GM12878 (cell line): ENCODE data around the gene SCTR. TPM values are rescaled to one million over a fixed set of nuclear protein-coding genes. Genes with fewer than 3 reads are reported as not detected.

Experiments used
- CEBPB ChIP-seq, 2 experiments: fragments of 150-350 bp in 1 of 2; IDR thresholded peaks; 2 replicates each; pipeline ENCODE4 v1.6.1; 2012 to 2014; ENCODE audit warnings: low read depth in 2 of 2, low read length in 2 of 2, borderline replicate concordance in 1 of 2, inconsistent platforms in 1 of 2
- EGR1 ChIP-seq, 2 experiments: IDR thresholded peaks; 1 replicate in 1 of 2; 2 replicates in 1 of 2; pipeline ENCODE4 v1.6.1; 2011 to 2012; ENCODE audit warnings: low read depth in 2 of 2, low read length in 2 of 2, borderline replicate concordance in 1 of 2, mild to moderate bottlenecking in 1 of 2, moderate library complexity in 1 of 2
- NBN ChIP-seq: fragments of 450-650 bp; IDR thresholded peaks from 2 replicates; pipeline ENCODE4 v1.6.1; 2016
- POLR2AphosphoS5 ChIP-seq: IDR thresholded peaks from 2 replicates; pipeline ENCODE4 v1.6.1; 2011; ENCODE audit warnings: mild to moderate bottlenecking, low read length, inconsistent platforms
- RAD51 ChIP-seq: fragments of 450-650 bp; IDR thresholded peaks from 2 replicates; pipeline ENCODE4 v1.6.1; 2016; ENCODE audit warnings: moderate library complexity, mild to moderate bottlenecking, inconsistent platforms
- SMC3 ChIP-seq: IDR thresholded peaks from 2 replicates; pipeline ENCODE4 v1.6.1; 2011; ENCODE audit warnings: low read length, improper control_type of control experiment, borderline replicate concordance
- SPI1 ChIP-seq: IDR thresholded peaks from 2 replicates; pipeline ENCODE4 v1.6.1; 2011; ENCODE audit warnings: low read depth, mild to moderate bottlenecking, low read length, moderate library complexity, borderline replicate concordance; ENCODE audit not compliant: insufficient read depth
- SREBF1 ChIP-seq: IDR thresholded peaks from 2 replicates; pipeline ENCODE4 v1.6.1; 2012; ENCODE audit warnings: mild to moderate bottlenecking, low read length
- YBX1 ChIP-seq: fragments of 450-650 bp; IDR thresholded peaks from 2 replicates; pipeline ENCODE4 v1.6.1; 2016; ENCODE audit warnings: antibody characterized with exemption
- polyA plus RNA-seq, 11 experiments: library from polyadenylated mRNA; depleted of rRNA in 4 of 11; unstranded in 6 of 11; stranded (reverse) in 5 of 11; fragments of >200 nt; fragmentation: Nextera tagmentation in 4 of 11; fragmentation: Illumina TruSeq in 1 of 11; extraction: Ambion mirVana in 4 of 11; extraction: Trizol in 1 of 11; gene quantifications; 1 replicate in 1 of 11; 2 replicates in 10 of 11; pipeline versions ENCODE4 v1.2.1 to v1.2.3, GENCODE V29; 2011 to 2016; ENCODE audit warnings: inconsistent platforms in 2 of 11, missing spikeins in 2 of 11, low read depth in 1 of 11
- total RNA-seq, 4 experiments: library from RNA; depleted of rRNA in 3 of 4; stranded (reverse); fragments of >200 nt in 3 of 4; fragmentation: Illumina TruSeq in 1 of 4; extraction: Trizol in 1 of 4; gene quantifications; 2 replicates each; pipeline versions ENCODE4 v1.2.1 to v1.2.3, GENCODE V29; 2013 to 2021
- TF ChIP-seq, protein P1 (sequence below): IDR thresholded peaks from 2 replicates; pipeline ENCODE4 v1.6.1; 2012; ENCODE audit warnings: improper control_type of control experiment, low read depth, low read length; ENCODE audit not compliant: insufficient replicate concordance
- TF ChIP-seq, protein P2 (sequence below): fragments of 450-650 bp; IDR thresholded peaks from 2 replicates; pipeline ENCODE4 v1.6.1; 2017; ENCODE audit warnings: mild to moderate bottlenecking, low read depth, inconsistent platforms; ENCODE audit not compliant: poor library complexity, severe bottlenecking
- TF ChIP-seq, protein P3 (sequence below): fragments of 450-650 bp; formaldehyde crosslinking; IDR thresholded peaks from 2 replicates; pipeline ENCODE4 v1.4.0; 2022; ENCODE audit warnings: mild to moderate bottlenecking, moderate library complexity
- TF ChIP-seq, protein P4 (sequence below), 3 experiments: IDR thresholded peaks in 2 of 3; conservative IDR thresholded peaks in 1 of 3; 2 replicates each; pipeline ENCODE4 v1.5.1; 2011; ENCODE audit warnings: low read depth in 3 of 3, low read length in 3 of 3, mild to moderate bottlenecking in 3 of 3, control low read depth in 2 of 3, moderate library complexity in 2 of 3, inconsistent platforms in 1 of 3, mixed read lengths in 1 of 3; ENCODE audit not compliant: control insufficient read depth in 2 of 3, insufficient read depth in 1 of 3; ENCODE audit errors: extremely low read depth in 1 of 3
- TF ChIP-seq, protein P5 (sequence below): IDR thresholded peaks from 2 replicates; pipeline ENCODE4 v1.6.1; 2011; ENCODE audit warnings: borderline replicate concordance, low read depth, mild to moderate bottlenecking, moderate library complexity, low read length; ENCODE audit not compliant: insufficient read depth, poor library complexity, severe bottlenecking

The SCTR gene
- total and polyA plus RNA-seq, 10 of the 15 experiments (the other 5 are each of a cell fraction or from before 2014, with no cell fraction given) = 0.26 TPM; not detected in 9

DNA sequence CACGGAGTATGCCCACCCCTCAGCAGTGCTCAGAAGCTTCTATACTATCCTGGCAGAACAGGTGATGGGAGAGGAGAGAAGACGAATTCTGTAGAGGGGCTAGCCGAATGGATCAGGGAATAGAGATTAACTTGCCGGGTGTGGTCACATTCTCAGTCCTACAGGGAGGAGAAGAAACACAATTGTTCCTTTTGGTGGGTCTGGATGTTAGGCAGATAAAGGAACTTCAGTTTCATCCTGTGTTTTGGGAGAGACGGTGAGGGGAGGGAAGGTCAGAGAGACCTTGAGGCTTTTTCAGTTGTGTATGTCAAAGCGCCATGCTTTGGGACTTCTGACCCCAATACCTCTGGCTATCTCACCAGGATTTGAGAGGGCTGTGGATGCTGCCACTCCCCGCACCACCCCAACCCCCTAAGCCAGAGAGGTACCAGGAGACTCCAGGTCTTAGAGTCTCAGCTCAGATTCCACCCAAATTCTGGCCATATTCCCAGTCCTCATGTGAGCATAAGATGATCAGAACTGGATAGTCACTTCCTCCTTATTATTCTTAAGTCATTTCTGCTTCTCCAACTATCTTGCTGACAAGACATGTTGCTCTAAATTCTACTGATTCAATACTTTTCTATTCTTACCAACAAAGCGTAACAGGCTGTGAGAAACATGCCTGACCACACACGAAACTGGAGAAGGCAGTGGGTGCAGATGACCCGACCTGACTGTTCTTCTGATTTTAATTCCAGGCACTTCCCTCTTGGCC lies 94.9 kb downstream of the SCTR start (continued):
- TF ChIP-seq, protein P1, sequence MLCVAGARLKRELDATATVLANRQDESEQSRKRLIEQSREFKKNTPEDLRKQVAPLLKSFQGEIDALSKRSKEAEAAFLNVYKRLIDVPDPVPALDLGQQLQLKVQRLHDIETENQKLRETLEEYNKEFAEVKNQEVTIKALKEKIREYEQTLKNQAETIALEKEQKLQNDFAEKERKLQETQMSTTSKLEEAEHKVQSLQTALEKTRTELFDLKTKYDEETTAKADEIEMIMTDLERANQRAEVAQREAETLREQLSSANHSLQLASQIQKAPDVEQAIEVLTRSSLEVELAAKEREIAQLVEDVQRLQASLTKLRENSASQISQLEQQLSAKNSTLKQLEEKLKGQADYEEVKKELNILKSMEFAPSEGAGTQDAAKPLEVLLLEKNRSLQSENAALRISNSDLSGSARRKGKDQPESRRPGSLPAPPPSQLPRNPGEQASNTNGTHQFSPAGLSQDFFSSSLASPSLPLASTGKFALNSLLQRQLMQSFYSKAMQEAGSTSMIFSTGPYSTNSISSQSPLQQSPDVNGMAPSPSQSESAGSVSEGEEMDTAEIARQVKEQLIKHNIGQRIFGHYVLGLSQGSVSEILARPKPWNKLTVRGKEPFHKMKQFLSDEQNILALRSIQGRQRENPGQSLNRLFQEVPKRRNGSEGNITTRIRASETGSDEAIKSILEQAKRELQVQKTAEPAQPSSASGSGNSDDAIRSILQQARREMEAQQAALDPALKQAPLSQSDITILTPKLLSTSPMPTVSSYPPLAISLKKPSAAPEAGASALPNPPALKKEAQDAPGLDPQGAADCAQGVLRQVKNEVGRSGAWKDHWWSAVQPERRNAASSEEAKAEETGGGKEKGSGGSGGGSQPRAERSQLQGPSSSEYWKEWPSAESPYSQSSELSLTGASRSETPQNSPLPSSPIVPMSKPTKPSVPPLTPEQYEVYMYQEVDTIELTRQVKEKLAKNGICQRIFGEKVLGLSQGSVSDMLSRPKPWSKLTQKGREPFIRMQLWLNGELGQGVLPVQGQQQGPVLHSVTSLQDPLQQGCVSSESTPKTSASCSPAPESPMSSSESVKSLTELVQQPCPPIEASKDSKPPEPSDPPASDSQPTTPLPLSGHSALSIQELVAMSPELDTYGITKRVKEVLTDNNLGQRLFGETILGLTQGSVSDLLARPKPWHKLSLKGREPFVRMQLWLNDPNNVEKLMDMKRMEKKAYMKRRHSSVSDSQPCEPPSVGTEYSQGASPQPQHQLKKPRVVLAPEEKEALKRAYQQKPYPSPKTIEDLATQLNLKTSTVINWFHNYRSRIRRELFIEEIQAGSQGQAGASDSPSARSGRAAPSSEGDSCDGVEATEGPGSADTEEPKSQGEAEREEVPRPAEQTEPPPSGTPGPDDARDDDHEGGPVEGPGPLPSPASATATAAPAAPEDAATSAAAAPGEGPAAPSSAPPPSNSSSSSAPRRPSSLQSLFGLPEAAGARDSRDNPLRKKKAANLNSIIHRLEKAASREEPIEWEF = no peak
- TF ChIP-seq, protein P2, sequence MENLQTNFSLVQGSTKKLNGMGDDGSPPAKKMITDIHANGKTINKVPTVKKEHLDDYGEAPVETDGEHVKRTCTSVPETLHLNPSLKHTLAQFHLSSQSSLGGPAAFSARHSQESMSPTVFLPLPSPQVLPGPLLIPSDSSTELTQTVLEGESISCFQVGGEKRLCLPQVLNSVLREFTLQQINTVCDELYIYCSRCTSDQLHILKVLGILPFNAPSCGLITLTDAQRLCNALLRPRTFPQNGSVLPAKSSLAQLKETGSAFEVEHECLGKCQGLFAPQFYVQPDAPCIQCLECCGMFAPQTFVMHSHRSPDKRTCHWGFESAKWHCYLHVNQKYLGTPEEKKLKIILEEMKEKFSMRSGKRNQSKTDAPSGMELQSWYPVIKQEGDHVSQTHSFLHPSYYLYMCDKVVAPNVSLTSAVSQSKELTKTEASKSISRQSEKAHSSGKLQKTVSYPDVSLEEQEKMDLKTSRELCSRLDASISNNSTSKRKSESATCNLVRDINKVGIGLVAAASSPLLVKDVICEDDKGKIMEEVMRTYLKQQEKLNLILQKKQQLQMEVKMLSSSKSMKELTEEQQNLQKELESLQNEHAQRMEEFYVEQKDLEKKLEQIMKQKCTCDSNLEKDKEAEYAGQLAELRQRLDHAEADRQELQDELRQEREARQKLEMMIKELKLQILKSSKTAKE = no peak
- TF ChIP-seq SPI1 = no peak
- no peak for TF ChIP-seq SREBF1
- TF ChIP-seq POLR2AphosphoS5 = no peak
- TF ChIP-seq SMC3 = 0 out of 2 replicates have a peak, but pooled peaks have one; percentile 5
- TF ChIP-seq NBN = no peak
- TF ChIP-seq, protein P3, sequence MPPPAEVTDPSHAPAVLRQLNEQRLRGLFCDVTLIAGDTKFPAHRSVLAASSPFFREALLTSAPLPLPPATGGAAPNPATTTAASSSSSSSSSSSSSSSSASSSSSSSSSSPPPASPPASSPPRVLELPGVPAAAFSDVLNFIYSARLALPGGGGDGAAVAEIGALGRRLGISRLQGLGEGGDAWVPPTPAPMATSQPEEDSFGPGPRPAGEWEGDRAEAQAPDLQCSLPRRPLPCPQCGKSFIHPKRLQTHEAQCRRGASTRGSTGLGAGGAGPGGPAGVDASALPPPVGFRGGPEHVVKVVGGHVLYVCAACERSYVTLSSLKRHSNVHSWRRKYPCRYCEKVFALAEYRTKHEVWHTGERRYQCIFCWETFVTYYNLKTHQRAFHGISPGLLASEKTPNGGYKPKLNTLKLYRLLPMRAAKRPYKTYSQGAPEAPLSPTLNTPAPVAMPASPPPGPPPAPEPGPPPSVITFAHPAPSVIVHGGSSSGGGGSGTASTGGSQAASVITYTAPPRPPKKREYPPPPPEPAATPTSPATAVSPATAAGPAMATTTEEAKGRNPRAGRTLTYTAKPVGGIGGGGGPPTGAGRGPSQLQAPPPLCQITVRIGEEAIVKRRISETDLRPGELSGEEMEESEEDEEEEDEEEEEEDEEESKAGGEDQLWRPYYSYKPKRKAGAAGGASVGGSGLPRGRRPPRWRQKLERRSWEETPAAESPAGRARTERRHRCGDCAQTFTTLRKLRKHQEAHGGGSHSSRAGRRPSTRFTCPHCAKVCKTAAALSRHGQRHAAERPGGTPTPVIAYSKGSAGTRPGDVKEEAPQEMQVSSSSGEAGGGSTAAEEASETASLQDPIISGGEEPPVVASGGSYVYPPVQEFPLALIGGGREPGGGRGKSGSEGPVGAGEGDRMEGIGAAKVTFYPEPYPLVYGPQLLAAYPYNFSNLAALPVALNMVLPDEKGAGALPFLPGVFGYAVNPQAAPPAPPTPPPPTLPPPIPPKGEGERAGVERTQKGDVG (CRISPR knock-in tag) = no peak
- TF ChIP-seq YBX1 = no peak
- no peak for TF ChIP-seq CEBPB (IDR thresholded peaks at IDR 0.05; ENCODE audit: borderline replicate concordance in 1 of 2, low read depth in 2 of 2, low read length in 2 of 2)
- TF ChIP-seq, protein P4, sequence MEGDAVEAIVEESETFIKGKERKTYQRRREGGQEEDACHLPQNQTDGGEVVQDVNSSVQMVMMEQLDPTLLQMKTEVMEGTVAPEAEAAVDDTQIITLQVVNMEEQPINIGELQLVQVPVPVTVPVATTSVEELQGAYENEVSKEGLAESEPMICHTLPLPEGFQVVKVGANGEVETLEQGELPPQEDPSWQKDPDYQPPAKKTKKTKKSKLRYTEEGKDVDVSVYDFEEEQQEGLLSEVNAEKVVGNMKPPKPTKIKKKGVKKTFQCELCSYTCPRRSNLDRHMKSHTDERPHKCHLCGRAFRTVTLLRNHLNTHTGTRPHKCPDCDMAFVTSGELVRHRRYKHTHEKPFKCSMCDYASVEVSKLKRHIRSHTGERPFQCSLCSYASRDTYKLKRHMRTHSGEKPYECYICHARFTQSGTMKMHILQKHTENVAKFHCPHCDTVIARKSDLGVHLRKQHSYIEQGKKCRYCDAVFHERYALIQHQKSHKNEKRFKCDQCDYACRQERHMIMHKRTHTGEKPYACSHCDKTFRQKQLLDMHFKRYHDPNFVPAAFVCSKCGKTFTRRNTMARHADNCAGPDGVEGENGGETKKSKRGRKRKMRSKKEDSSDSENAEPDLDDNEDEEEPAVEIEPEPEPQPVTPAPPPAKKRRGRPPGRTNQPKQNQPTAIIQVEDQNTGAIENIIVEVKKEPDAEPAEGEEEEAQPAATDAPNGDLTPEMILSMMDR (IDR thresholded peaks at IDR 0.05 in 2 of 3, conservative IDR thresholded peaks at IDR 0.05 in 1 of 3; ENCODE audit: control insufficient read depth in 2 of 3, extremely low read depth in 1 of 3, insufficient read depth in 1 of 3, low read depth in 3 of 3, low read length in 3 of 3) = no peak
- TF ChIP-seq, protein P5, sequence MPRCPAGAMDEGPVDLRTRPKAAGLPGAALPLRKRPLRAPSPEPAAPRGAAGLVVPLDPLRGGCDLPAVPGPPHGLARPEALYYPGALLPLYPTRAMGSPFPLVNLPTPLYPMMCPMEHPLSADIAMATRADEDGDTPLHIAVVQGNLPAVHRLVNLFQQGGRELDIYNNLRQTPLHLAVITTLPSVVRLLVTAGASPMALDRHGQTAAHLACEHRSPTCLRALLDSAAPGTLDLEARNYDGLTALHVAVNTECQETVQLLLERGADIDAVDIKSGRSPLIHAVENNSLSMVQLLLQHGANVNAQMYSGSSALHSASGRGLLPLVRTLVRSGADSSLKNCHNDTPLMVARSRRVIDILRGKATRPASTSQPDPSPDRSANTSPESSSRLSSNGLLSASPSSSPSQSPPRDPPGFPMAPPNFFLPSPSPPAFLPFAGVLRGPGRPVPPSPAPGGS = no peak
- TF ChIP-seq EGR1 (IDR thresholded peaks at IDR 0.05; ENCODE audit: borderline replicate concordance in 1 of 2, low read depth in 2 of 2, low read length in 2 of 2) = no peak
- TF ChIP-seq RAD51 = no peak
